ENCODE data around the gene PTPN2. TPM values are rescaled to one million over a fixed set of nuclear protein-coding genes. Genes with fewer than 3 reads are reported as not detected.

Gene PTPN2
- total RNA-seq, 4 donors from 2014 or later, result 27.2 to 97.9 (median 39.9) TPM

GRCh38 chr18:12791610-12792009 lies 92.4 kb downstream of the PTPN2 start:
- ATAC-seq (ENCODE audit: low FRiP score) (no peak), DNase-seq (ENCODE audit: low spot score) (no peak)
- TF ChIP-seq CTCF (IDR thresholded peaks at IDR 0.05), result no peak

DNA sequence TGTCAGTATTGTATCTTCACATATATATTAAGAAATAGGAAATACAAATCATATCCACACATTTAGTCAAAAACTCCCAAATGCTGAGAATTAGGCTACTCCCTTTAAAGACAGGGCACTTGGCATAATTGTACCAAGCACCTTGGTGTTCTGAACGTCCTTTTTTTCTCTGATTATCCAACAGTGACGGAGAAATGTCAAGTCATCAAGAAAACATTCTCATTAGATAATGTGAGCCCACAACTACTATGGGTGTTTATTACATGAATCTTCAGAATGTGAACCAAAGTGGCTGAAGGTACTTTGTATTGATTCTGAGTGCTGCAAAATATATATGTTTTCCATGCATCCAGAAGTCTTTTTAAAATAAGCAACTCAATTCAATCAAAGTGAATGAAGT lies 97.4 kb downstream of the PTPN2 start:
- ATAC-seq (ENCODE audit: low FRiP score) (no peak), DNase-seq (ENCODE audit: low spot score) (no peak)
- TF ChIP-seq CTCF (IDR thresholded peaks at IDR 0.05), result no peak

- ATAC-seq (ENCODE audit: low FRiP score) (no peak), DNase-seq (ENCODE audit: low spot score) (no peak)
- TF ChIP-seq CTCF (IDR thresholded peaks at IDR 0.05), result no peak
These were observed 100.5 kb downstream of the PTPN2 start for GRCh38 chr18:12783524-12783923.

DNA sequence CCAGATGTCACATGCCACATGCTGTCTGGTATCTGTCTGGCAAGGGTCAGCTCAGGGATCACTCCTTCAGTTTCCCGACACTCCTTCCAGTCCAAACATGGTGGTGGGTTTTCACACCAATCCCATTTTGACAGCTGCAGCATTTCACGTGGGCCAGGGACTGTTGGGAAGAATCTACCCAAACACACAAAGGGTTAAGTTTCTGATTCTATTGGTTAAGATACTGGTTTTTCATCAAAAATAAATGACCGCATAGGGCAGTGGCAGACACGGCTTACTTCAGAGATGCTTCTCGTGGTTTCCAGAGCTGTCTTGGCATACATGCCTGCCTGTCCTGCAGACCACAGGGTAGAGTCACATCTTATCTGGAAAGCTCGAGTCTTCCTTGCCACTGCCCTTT lies 101.5 kb downstream of the PTPN2 start:
- ATAC-seq (ENCODE audit: low FRiP score) (no peak), DNase-seq (ENCODE audit: low spot score) (no peak)
- TF ChIP-seq CTCF (IDR thresholded peaks at IDR 0.05), result no peak

GRCh38 chr18:12779456-12779855 lies 104.6 kb downstream of the PTPN2 start:
- no peak for TF ChIP-seq CTCF (IDR thresholded peaks at IDR 0.05)
- DNase-seq (ENCODE audit: low spot score) (no peak), ATAC-seq (ENCODE audit: low FRiP score) (no peak)

- no peak for TF ChIP-seq CTCF (IDR thresholded peaks at IDR 0.05)
- DNase-seq (ENCODE audit: low spot score) (no peak), ATAC-seq (ENCODE audit: low FRiP score) (no peak)
These were observed 105.0 kb downstream of the PTPN2 start for GRCh38 chr18:12779043-12779442.

GRCh38 chr18:12777500-12777944 lies 106.5 kb downstream of the PTPN2 start:
- no peak for DNase-seq (ENCODE audit: low spot score)
- no peak for TF ChIP-seq CTCF (IDR thresholded peaks at IDR 0.05)
- peak; percentile 29 for ATAC-seq (ENCODE audit: low FRiP score)

Measured in omental fat pad (tissue), 4 donors.